ENCODE measurements around the gene FOXJ3. TPM values are rescaled to one million over a fixed set of nuclear protein-coding genes. Genes with fewer than 3 reads are reported as not detected.

The FOXJ3 gene
- total RNA-seq, 1 donor: 38.0 TPM

DNA sequence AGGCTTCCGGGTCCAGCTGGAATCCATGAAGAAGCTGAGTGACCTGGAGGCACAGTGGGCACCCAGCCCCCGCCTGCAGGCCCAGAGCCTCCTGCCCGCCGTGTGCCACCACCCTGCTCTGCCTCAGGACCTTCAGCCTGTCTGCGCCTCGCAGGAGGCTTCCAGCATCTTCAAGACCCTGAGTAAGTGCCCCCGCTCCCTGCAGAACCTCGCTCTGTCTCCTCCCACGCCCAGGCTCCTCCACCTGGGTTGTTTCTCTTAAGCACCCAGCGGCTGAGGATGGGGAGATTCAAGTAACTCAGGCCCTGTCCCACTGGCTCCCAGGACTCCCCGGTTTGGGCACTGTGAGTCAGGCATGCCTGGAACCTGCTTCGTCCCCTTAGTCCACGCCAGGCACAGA is 180.3 kb downstream of the FOXJ3 start:
- no peak overlapping the region for H3K4me3 ChIP-seq (ENCODE audit: low read depth, low read length)
- DNase-seq (ENCODE audit: low read depth): no peak
- TF ChIP-seq, protein P1, sequence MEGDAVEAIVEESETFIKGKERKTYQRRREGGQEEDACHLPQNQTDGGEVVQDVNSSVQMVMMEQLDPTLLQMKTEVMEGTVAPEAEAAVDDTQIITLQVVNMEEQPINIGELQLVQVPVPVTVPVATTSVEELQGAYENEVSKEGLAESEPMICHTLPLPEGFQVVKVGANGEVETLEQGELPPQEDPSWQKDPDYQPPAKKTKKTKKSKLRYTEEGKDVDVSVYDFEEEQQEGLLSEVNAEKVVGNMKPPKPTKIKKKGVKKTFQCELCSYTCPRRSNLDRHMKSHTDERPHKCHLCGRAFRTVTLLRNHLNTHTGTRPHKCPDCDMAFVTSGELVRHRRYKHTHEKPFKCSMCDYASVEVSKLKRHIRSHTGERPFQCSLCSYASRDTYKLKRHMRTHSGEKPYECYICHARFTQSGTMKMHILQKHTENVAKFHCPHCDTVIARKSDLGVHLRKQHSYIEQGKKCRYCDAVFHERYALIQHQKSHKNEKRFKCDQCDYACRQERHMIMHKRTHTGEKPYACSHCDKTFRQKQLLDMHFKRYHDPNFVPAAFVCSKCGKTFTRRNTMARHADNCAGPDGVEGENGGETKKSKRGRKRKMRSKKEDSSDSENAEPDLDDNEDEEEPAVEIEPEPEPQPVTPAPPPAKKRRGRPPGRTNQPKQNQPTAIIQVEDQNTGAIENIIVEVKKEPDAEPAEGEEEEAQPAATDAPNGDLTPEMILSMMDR (IDR thresholded peaks at IDR 0.05; ENCODE audit: insufficient read depth, low read length): no peak

GRCh38 chr1:42153624-42154023 is 181.4 kb downstream of the FOXJ3 start:
- no peak overlapping the region for H3K4me3 ChIP-seq (ENCODE audit: low read depth, low read length)
- TF ChIP-seq, protein P1 (IDR thresholded peaks at IDR 0.05; ENCODE audit: insufficient read depth, low read length): no peak
- no peak for DNase-seq (ENCODE audit: low read depth)

DNA sequence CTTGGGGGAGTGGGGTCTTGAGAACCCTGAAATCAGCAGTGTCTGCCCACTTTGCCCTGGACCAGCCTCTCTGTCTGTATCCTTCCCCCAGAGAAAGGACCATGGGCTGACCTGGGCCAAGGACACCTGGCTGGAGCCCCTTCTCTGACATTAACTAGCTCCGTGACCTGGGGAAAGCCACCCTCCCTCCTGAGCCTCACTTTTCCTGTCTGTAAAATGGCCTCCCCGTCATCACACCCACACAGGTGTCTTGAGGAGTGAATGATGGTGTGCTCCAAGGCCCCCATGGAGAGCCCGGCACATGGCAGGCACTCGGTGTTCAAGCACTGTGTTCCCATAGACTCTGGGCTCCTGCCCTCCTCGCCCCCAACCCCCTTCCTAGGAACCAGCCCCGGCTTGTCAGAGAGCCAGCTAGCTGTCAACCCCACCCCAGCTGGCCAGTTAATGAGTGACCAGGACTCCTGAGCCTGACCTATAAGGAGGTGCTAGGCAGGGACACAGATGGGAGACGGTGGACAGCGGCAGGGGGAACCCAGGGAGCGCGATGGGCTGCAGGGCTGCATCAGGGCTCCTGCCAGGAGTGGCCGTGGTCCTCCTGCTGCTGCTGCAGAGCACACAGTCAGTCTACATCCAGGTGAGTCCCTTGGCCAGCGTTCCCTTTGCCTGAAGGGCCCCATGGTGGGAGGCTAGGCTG is 182.0 kb downstream of the FOXJ3 start, which contains the start of gene GUCA2B:
GUCA2B (plus strand) TSS at position 504 of the 694 bp plus-strand sequence; CDS start at position 545, 41 bp downstream.
- DNase-seq (ENCODE audit: low read depth): no peak
- TF ChIP-seq, protein P1 (IDR thresholded peaks at IDR 0.05; ENCODE audit: insufficient read depth, low read length): no peak
- H3K4me3 ChIP-seq (ENCODE audit: low read depth, low read length): no peak within 1 kb of the TSS

DNA sequence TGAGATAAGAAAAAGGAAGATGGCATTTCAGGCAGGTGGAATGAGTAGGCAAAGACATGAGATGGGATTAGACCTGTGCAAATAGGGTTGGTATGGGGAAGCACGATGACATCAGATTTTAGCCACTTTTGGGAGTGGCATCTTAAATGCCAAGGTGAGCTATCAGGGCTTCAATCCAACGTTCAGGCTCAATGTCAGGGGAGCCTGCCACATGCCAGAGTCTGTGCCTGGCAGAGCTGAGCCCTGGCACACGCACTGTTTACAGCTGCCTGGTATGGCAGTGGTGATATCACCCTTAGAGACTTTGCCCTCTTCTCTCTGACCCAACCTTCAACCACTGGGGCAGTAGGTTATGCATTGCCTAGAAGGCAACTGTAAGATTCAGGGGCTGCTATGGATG is 182.9 kb downstream of the FOXJ3 start:
- no peak for DNase-seq (ENCODE audit: low read depth)
- TF ChIP-seq, protein P1 (IDR thresholded peaks at IDR 0.05; ENCODE audit: insufficient read depth, low read length): no peak
- no peak overlapping the region for H3K4me3 ChIP-seq (ENCODE audit: low read depth, low read length)

- TF ChIP-seq, protein P1 (IDR thresholded peaks at IDR 0.05; ENCODE audit: insufficient read depth, low read length): no peak
- no peak overlapping the region for H3K4me3 ChIP-seq (ENCODE audit: low read depth, low read length)
- DNase-seq (ENCODE audit: low read depth): no peak
These were observed 184.4 kb downstream of the FOXJ3 start for GRCh38 chr1:42150651-42151050.

- H3K4me3 ChIP-seq (ENCODE audit: low read depth, low read length): no peak overlapping the region
- DNase-seq (ENCODE audit: low read depth): no peak
- TF ChIP-seq, protein P1 (IDR thresholded peaks at IDR 0.05; ENCODE audit: insufficient read depth, low read length): no peak
These were observed 186.9 kb downstream of the FOXJ3 start for GRCh38 chr1:42148166-42148565.

Measured in fibroblast of the aortic adventitia (primary cell).